ENCODE results near the gene AURKAIP1.

Gene AURKAIP1

DNA sequence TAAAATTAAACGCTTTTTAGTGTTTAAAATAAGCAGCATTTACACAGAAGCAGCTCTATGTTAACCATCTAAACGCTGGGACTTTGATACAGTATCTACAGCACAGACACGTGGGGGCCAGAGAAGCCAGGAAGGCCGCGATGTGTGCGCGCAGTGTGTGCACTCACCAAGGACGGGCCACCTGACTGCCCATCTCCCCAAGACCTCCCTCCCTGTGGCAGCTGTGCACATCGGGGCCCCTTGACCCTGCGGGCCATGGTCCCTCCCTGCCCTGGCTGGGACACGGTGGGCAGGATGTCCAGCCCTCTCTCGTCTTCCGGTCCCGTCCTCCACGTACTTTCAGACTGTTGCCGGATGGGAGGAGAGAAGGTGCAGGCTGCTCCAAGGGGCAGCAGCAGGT lies 39.7 kb downstream of the AURKAIP1 start:
- Histone ChIP-seq H3K14ac (ENCODE audit: low read length) (no peak overlapping the region), H3K4me3 (ENCODE audit: low read depth, low read length) (no peak overlapping the region), H2AK5ac (ENCODE audit: low read length) (no peak overlapping the region), H3K27me3 (ENCODE audit: insufficient read depth, low read length) (no peaks in the 10 kb centered on the region), H2BK12ac (ENCODE audit: low read length) (no peak overlapping the region), H3K4me1 (ENCODE audit: control insufficient read depth in 1 of 2, insufficient read depth in 2 of 2, low read length in 2 of 2) (no peaks in the 10 kb centered on the region), H3K79me1 (ENCODE audit: low read length) (no peaks in the 10 kb centered on the region), H3K27ac (ENCODE audit: low read depth, low read length) (no peak overlapping the region), H3K4me2 (ENCODE audit: low read length) (no peak overlapping the region), H2BK120ac (ENCODE audit: insufficient read depth, low read length, poor library complexity) (no peak overlapping the region), H3K36me3 (ENCODE audit: control insufficient read depth in 1 of 2, insufficient read depth in 2 of 2, low read length in 2 of 2) (peaks cover 49 to 50% of the 10 kb centered on the region in 2 experiments), H3K79me2 (ENCODE audit: control insufficient read depth, insufficient read depth, low read length, poor library complexity) (no peaks in the 10 kb centered on the region), H4K12ac (ENCODE audit: low read depth, low read length) (no peak overlapping the region), H3K23ac (ENCODE audit: low read length) (no peak overlapping the region), H4K91ac (ENCODE audit: low read depth, low read length) (no peak overlapping the region), H3K4ac (ENCODE audit: low read depth, low read length) (no peak overlapping the region), H3K18ac (ENCODE audit: low read length) (no peak overlapping the region), H2BK5ac (ENCODE audit: low read depth, low read length, poor library complexity) (no peak overlapping the region), H4K8ac (ENCODE audit: low read depth, low read length) (no peak overlapping the region), H2AFZ (ENCODE audit: insufficient read depth, low read length, poor library complexity) (no peak overlapping the region), H3K9me3 (ENCODE audit: insufficient read depth, low read depth, low read length) (peaks cover 7% of the 10 kb centered on the region), H3K9ac (ENCODE audit: low read length) (no peak overlapping the region)
- no CpG with 5 or more reads among the region's 16 CpGs for WGBS (ENCODE audit: extremely low coverage, insufficient coverage, insufficient read length)
- DNase-seq = no peak

DNA sequence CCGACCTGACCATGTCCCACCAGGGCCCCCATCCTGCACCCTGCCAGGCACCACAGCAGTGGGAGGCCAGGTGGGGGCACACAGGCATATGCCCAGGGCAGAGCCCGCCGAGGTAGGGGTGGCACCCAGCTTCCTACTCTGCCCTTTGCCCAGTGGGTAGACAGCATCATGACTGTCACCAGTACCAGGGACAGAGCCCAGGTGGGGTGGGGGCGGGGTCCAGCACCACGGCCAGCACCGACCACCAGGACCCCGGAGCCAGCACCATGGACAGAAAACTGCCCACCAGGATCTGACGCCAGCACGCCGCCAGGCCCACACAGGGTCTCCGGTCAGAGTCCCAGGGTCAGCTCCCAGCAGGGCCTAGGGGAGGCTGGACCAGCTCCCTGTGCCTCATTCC lies 40.2 kb downstream of the AURKAIP1 start:
- Histone ChIP-seq H3K18ac (ENCODE audit: low read length) (no peak overlapping the region), H2AFZ (ENCODE audit: insufficient read depth, low read length, poor library complexity) (no peak overlapping the region), H3K9ac (ENCODE audit: low read length) (no peak overlapping the region), H4K91ac (ENCODE audit: low read depth, low read length) (no peak overlapping the region), H3K4ac (ENCODE audit: low read depth, low read length) (no peak overlapping the region), H3K27ac (ENCODE audit: low read depth, low read length) (no peak overlapping the region), H3K4me3 (ENCODE audit: low read depth, low read length) (no peak overlapping the region), H3K14ac (ENCODE audit: low read length) (no peak overlapping the region), H3K36me3 (ENCODE audit: control insufficient read depth in 1 of 2, insufficient read depth in 2 of 2, low read length in 2 of 2) (peaks cover 44 to 45% of the 10 kb centered on the region in 2 experiments), H2BK120ac (ENCODE audit: insufficient read depth, low read length, poor library complexity) (no peak overlapping the region), H3K4me2 (ENCODE audit: low read length) (no peak overlapping the region), H4K12ac (ENCODE audit: low read depth, low read length) (no peak overlapping the region), H3K9me3 (ENCODE audit: insufficient read depth, low read depth, low read length) (peaks cover 10% of the 10 kb centered on the region), H3K79me1 (ENCODE audit: low read length) (no peaks in the 10 kb centered on the region), H3K79me2 (ENCODE audit: control insufficient read depth, insufficient read depth, low read length, poor library complexity) (no peaks in the 10 kb centered on the region), H3K27me3 (ENCODE audit: insufficient read depth, low read length) (no peaks in the 10 kb centered on the region), H3K23ac (ENCODE audit: low read length) (no peak overlapping the region), H2BK5ac (ENCODE audit: low read depth, low read length, poor library complexity) (no peak overlapping the region), H3K4me1 (ENCODE audit: control insufficient read depth in 1 of 2, insufficient read depth in 2 of 2, low read length in 2 of 2) (no peaks in the 10 kb centered on the region), H2BK12ac (ENCODE audit: low read length) (no peak overlapping the region), H4K8ac (ENCODE audit: low read depth, low read length) (no peak overlapping the region), H2AK5ac (ENCODE audit: low read length) (no peak overlapping the region)
- DNase-seq = no peak
- no CpG with 5 or more reads among the region's 11 CpGs for WGBS (ENCODE audit: extremely low coverage, insufficient coverage, insufficient read length)

- no peaks in the 10 kb centered on the region for H3K79me2 ChIP-seq (ENCODE audit: control insufficient read depth, insufficient read depth, low read length, poor library complexity)
- H3K18ac ChIP-seq (ENCODE audit: low read length) = no peak overlapping the region
- H3K36me3 ChIP-seq (ENCODE audit: control insufficient read depth in 1 of 2, insufficient read depth in 2 of 2, low read length in 2 of 2) = peaks cover 34 to 35% of the 10 kb centered on the region in 2 experiments
- no peaks in the 10 kb centered on the region for H3K4me1 ChIP-seq (ENCODE audit: control insufficient read depth in 1 of 2, insufficient read depth in 2 of 2, low read length in 2 of 2)
- no peak overlapping the region for H2AK5ac ChIP-seq (ENCODE audit: low read length)
- no peak overlapping the region for H3K9ac ChIP-seq (ENCODE audit: low read length)
- H3K9me3 ChIP-seq (ENCODE audit: insufficient read depth, low read depth, low read length) = peaks cover 16% of the 10 kb centered on the region
- no peak overlapping the region for H3K4me3 ChIP-seq (ENCODE audit: low read depth, low read length)
- H3K23ac ChIP-seq (ENCODE audit: low read length) = no peak overlapping the region
- no peak overlapping the region for H2BK120ac ChIP-seq (ENCODE audit: insufficient read depth, low read length, poor library complexity)
- no peak overlapping the region for H2BK12ac ChIP-seq (ENCODE audit: low read length)
- H3K4ac ChIP-seq (ENCODE audit: low read depth, low read length) = no peak overlapping the region
- no peak overlapping the region for H3K14ac ChIP-seq (ENCODE audit: low read length)
- no peak overlapping the region for H3K4me2 ChIP-seq (ENCODE audit: low read length)
- WGBS (ENCODE audit: extremely low coverage, insufficient coverage, insufficient read length) = no CpG with 5 or more reads among the region's 36 CpGs
- H2BK5ac ChIP-seq (ENCODE audit: low read depth, low read length, poor library complexity) = no peak overlapping the region
- no peak overlapping the region for H4K8ac ChIP-seq (ENCODE audit: low read depth, low read length)
- DNase-seq = peak; percentile 79 to 87
- no peak overlapping the region for H2AFZ ChIP-seq (ENCODE audit: insufficient read depth, low read length, poor library complexity)
- H3K27me3 ChIP-seq (ENCODE audit: insufficient read depth, low read length) = no peaks in the 10 kb centered on the region
- H3K27ac ChIP-seq (ENCODE audit: low read depth, low read length) = no peak overlapping the region
- no peak overlapping the region for H4K91ac ChIP-seq (ENCODE audit: low read depth, low read length)
- no peak overlapping the region for H4K12ac ChIP-seq (ENCODE audit: low read depth, low read length)
- no peaks in the 10 kb centered on the region for H3K79me1 ChIP-seq (ENCODE audit: low read length)
Measured at GRCh38 chr1:1333551-1334241, 41.3 kb downstream of the AURKAIP1 start.

DNA sequence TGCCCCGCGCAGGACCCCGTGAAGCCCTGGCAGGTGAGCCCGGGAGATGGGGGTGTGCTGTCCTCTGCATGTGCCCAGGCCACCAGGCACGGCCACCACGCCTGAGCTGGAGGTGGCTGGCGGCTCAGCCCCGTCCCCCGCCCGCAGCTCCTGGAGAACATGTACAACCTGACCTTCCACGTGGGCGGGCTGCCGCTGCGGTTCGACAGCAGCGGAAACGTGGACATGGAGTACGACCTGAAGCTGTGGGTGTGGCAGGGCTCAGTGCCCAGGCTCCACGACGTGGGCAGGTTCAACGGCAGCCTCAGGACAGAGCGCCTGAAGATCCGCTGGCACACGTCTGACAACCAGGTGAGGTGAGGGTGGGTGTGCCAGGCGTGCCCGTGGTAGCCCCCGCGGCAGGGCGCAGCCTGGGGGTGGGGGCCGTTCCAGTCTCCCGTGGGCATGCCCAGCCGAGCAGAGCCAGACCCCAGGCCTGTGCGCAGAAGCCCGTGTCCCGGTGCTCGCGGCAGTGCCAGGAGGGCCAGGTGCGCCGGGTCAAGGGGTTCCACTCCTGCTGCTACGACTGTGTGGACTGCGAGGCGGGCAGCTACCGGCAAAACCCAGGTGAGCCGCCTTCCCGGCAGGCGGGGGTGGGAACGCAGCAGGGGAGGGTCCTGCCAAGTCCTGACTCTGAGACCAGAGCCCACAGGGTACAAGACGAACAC lies 42.1 kb downstream of the AURKAIP1 start:
- H4K91ac ChIP-seq (ENCODE audit: low read depth, low read length) = no peak overlapping the region
- H2BK5ac ChIP-seq (ENCODE audit: low read depth, low read length, poor library complexity) = no peak overlapping the region
- DNase-seq = peak; percentile 49 to 73
- H3K4me3 ChIP-seq (ENCODE audit: low read depth, low read length) = no peak overlapping the region
- no peak overlapping the region for H3K23ac ChIP-seq (ENCODE audit: low read length)
- peaks cover 12% of the 10 kb centered on the region for H3K9me3 ChIP-seq (ENCODE audit: insufficient read depth, low read depth, low read length)
- no peak overlapping the region for H4K8ac ChIP-seq (ENCODE audit: low read depth, low read length)
- no peaks in the 10 kb centered on the region for H3K4me1 ChIP-seq (ENCODE audit: control insufficient read depth in 1 of 2, insufficient read depth in 2 of 2, low read length in 2 of 2)
- no peak overlapping the region for H3K27ac ChIP-seq (ENCODE audit: low read depth, low read length)
- H4K12ac ChIP-seq (ENCODE audit: low read depth, low read length) = no peak overlapping the region
- H2AFZ ChIP-seq (ENCODE audit: insufficient read depth, low read length, poor library complexity) = no peak overlapping the region
- no peak overlapping the region for H3K14ac ChIP-seq (ENCODE audit: low read length)
- no peaks in the 10 kb centered on the region for H3K27me3 ChIP-seq (ENCODE audit: insufficient read depth, low read length)
- H2AK5ac ChIP-seq (ENCODE audit: low read length) = no peak overlapping the region
- peaks cover 31 to 32% of the 10 kb centered on the region in 2 experiments for H3K36me3 ChIP-seq (ENCODE audit: control insufficient read depth in 1 of 2, insufficient read depth in 2 of 2, low read length in 2 of 2)
- no peak overlapping the region for H3K4me2 ChIP-seq (ENCODE audit: low read length)
- no peaks in the 10 kb centered on the region for H3K79me2 ChIP-seq (ENCODE audit: control insufficient read depth, insufficient read depth, low read length, poor library complexity)
- no CpG with 5 or more reads among the region's 48 CpGs for WGBS (ENCODE audit: extremely low coverage, insufficient coverage, insufficient read length)
- H3K79me1 ChIP-seq (ENCODE audit: low read length) = no peaks in the 10 kb centered on the region
- no peak overlapping the region for H3K4ac ChIP-seq (ENCODE audit: low read depth, low read length)
- no peak overlapping the region for H3K18ac ChIP-seq (ENCODE audit: low read length)
- H2BK12ac ChIP-seq (ENCODE audit: low read length) = no peak overlapping the region
- H3K9ac ChIP-seq (ENCODE audit: low read length) = no peak overlapping the region
- no peak overlapping the region for H2BK120ac ChIP-seq (ENCODE audit: insufficient read depth, low read length, poor library complexity)

Data from trophoblast cell (in vitro differentiated cells and primary cell).